NCI-H2196 treated with DMSO at 0.1 percent for 48 hours (cell line): ENCODE measurements around the gene NET1.

Source experiments
- DNase-seq: peaks from one replicate; lab custom pipeline; 2025; ENCODE audit not compliant: unreplicated experiment; lab: John Stamatoyannopoulos, UW

The NET1 gene

DNA sequence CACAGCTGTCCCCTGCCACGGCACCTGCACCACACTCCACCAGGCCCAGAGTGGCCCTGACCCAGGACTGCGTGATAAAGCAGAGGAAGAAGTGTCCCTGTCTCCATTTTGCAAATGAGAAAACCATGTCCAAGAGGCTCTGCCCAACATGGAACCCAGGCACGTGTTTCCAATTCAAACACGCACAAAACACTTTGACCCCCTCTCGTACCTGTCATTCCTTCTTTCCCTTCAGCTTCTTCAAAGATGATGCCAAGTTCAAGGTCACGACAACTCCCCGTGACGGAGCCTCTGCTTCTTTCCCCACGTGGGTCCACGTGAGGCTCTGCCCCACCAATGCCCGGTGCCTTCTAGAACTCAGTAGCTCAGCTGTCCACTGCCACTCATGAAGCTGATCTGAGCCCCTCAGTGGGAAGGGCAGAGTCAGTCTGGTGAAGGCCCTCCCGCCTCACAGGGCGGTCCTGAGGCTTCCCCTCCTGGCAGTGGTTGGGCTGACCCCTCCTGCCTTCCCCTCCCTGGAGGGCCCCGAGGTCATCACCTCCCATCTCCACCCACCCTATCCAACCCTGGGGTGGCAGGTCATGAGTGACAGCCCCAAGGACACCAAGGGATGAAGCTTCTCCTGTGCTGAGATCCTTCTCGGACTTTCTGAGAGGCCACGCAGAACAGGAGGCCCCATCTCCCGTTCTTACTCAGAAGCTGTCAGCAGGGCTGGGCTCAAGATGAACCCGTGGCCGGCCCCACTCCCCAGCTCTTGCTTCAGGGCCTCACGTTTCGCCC lies 68.0 kb downstream of the NET1 start:
- DNase-seq, result no peak

GRCh38 chr10:5481121-5481520 lies 68.8 kb downstream of the NET1 start:
- DNase-seq, result no peak

- no peak for DNase-seq
Measured at GRCh38 chr10:5482016-5482415, 69.7 kb downstream of the NET1 start.

GRCh38 chr10:5484205-5484604 lies 71.8 kb downstream of the NET1 start:
- DNase-seq, result no peak

- no peak for DNase-seq
Measured at GRCh38 chr10:5485290-5485689, 72.9 kb downstream of the NET1 start.

- no peak for DNase-seq
Measured at GRCh38 chr10:5485948-5486852, 73.8 kb downstream of the NET1 start.

DNA sequence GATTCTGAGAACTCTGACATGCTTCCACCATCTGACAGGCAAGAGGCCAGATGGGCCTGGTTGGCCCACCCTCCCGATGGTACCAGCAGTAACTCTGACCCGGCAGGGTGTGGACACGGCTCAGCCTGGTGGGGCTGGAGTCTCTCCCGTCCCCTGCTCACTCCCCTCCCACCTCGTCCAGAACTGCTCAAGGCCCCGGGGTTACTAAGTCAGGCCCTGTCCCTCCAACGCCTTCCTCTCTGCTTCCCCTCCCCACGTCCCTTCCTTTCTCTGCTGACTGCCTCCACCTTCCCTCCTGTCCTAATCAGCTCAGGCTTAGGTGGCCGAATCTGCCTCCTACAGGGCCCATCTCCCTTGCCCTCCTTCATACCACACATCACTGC lies 74.5 kb downstream of the NET1 start:
- no peak for DNase-seq

DNA sequence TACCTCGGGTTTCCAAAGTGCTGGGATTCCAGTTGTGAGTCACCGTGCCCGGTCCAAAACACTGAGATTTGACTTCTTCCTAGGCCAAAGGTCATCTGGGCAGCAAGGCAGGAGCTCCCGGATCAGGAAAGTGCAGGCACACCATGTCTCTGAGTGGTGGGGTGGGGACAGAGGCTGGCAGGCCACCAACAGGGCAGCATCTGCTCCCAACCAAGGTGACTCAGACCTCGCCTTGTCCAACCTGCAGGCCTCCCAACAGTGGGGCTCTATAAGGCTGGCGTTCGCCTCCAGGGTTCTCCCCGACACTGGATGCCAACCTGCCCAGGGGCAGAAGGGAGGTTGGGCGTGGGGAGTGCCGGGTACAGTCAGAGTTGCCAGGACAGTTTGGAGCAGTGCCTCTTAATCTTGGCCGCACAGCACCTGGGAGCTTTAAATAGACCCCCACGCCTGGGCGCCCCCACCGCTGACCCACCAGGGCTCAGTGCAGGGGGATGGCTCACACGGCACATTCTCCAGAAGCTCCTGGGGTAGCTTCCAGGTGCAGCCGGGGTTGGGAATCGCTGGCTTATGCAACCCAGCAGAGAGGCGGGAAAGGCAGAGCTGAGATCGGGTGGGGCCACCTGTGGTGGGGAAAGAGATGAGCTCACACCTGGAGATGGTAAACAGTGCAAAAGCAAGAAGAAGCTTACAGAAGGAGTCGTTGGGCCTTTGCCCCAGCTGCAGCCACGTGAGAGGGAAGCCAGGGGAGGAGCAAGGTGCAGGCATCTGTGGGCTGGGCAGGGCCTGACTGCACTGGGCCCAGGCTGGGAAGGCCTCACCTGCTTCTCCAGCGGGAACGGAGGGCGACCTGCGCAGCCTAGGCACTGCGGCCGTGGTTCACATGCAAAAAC lies 76.2 kb downstream of the NET1 start:
- peak; percentile 26 for DNase-seq

GRCh38 chr10:5490032-5490431 lies 77.7 kb downstream of the NET1 start:
- no peak for DNase-seq

DNA sequence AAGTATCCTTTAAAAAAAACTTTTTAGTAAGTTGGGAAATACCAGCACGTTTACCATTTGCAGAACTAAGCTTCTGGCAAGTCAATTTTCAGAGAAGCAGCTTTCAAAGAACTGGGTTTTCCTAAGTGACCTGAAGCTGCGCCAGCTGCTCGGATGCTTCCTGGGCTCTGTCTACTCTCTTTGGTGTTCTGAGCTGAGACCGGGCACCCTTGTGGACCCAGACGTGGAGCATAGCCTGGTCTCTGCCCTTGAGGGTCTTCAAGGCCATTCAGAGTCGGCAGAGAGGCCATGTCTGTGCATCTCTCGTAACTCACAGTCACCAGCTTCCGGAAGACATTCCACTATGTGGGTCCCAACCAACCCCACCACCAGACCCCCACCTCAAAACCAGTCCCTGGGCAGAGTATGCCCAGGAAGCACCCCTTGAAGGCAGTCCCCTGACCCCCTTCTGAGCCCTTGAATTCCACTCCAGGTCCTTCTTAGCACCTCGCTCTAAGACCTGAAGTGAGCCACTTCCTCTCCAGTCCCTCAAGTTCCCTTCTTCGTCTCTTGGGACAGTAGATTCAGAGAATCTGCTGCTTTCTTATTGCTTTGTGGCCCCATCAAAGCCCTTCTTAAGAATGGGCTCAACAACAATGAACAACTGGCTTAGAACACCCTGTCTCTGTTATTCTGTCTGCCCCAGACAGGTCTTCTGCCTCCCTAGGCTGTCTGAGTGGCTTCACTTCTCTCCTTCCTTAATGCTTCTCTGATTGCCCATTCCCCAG lies 78.5 kb downstream of the NET1 start:
- no peak for DNase-seq

- no peak for DNase-seq
Measured at GRCh38 chr10:5491477-5491876, 79.1 kb downstream of the NET1 start.

DNA sequence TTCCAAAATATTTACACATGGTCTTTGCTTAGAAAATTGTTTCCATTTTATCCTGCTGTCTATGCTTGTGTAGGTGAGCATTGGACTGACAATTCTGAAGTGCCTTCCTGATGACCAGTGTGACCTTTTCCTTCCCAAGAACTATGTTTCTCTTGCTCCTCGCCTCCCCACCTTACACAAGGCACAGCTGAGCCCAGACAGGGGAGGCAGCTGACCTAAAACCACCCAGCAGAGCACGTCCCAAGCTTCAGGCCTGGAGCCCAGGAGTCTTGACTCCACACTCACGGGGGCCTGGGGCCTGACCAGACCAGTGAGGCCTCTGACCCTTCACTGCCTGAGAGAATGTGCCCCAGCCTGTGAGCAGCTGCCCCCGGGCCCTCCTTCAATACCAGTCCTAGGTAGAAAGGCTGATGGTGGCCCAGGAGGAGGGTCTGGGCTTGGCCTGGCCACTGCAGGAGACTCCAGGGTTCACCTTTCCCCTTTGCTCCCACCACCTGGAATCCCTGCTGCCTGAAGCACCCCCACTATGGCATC lies 80.0 kb downstream of the NET1 start:
- no peak for DNase-seq

DNA sequence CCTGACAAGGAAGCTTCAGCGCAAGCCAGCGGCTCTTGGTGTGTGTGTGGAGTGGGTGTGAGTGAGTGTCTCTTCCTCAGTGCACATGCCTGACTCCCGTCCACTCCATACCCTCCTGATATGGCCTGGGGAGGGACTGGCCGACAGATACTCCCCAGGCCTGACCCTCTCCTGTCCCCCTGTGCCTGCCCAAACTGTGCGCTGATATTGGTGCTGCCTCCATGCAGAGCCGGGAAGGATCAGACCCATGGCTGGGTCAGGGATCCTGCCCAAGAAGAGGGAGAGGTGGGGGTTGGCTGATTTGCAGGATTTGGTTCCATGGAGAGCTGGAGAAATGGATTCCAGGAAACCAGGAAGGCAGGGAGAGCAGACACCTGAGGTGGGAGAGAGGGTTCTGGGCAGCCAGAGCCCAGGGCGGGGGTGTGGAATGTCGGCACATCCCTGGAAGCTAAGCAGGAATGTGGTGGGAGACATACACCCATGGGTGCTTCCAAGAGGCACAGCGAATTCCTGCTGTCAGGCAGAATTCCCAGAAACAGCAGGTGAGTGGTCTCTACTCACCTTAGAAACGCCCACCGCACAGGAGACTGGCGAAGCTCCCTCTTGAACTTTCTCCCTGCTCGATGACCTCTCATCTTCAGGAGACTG lies 80.7 kb downstream of the NET1 start:
- no peak for DNase-seq

DNA sequence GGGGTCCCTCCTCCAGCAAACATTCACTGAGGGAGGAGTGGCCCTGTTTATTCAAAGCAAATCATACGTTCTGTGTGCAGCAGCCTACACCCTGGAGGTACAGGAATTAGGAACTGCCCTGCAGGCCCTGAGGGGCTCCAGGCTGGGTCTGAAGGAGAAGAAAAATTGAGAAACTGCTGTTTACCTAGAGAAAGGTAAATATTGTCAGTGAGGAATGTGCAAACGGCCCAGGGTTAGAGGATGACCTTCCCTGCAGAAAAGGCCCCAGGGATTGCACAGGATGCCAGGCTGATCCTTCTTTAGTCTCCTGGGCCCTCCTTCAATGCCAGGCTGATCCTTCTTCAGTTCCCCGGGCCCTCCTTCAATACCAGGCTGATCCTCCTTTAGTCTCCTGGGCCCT lies 81.3 kb downstream of the NET1 start:
- DNase-seq, result no peak

DNA sequence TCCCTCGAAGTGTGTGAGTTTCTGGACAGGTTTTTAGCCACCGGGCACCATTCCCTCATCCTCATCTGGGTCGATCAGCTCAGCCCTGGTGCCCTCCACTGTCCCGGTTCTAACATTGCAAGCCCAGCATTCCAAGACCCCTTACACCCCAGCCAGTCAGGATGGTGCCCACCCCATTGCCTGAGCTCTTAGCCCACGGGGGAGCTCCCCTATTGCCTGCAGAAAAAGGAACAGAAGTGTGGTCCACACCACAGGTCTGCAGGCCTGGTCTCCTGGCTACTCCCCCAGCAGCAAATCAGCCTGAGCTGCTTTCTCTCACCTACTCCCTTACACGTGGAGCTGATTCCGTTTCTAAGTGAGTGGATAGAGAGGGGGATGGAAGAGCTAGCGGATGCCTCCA lies 82.3 kb downstream of the NET1 start:
- DNase-seq, result no peak

- DNase-seq, result no peak
Measured at GRCh38 chr10:5496261-5497250, 84.2 kb downstream of the NET1 start.

DNA sequence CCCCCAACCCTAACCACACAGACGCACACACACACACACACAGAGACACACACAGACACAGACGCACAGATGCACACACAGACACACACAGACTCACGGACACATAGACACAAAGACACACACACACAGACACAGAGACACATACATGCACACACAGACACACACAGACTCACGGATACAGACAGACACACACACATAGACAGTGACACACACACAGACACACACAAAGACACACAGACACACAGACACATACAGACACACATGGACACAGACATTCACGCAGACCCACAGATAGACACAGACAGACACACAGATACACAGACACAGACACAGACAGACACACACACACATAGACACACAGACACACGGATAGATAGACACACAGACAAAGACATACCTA lies 84.9 kb downstream of the NET1 start:
- DNase-seq, result no peak

- no peak for DNase-seq
Measured at GRCh38 chr10:5497948-5498730, 85.8 kb downstream of the NET1 start.
